SK-N-SH (cell line): Measurements from ENCODE around the gene DSP. TPM values are rescaled to one million over a fixed set of nuclear protein-coding genes. Genes with fewer than 3 reads are reported as not detected.

Source experiments
- CTCF ChIA-PET: fragments of 300-600, 350-600 bp; formaldehyde crosslinking; extraction: SDS; loops from one replicate; lab custom pipeline; 2021; lab: Yijun Ruan, JAX
- POLR2A ChIA-PET: fragments of 350-600 bp; sonication (Branson Sonifier 250); formaldehyde crosslinking; extraction: SDS; loops from one replicate; lab custom pipeline; 2020; ENCODE audit warnings: antibody characterized with exemption, inconsistent platforms; lab: Yijun Ruan, JAX
- DNase-seq: peaks from one replicate; pipeline ENCODE4 v3.0.0; 2012
- H2AFZ ChIP-seq: fragments of 200-600 bp; sonication (generic); 2 replicates; pipeline ENCODE4 v1.8.1; 2016; ENCODE audit warnings: antibody characterized with exemption, mild to moderate bottlenecking, low read depth
- H3F3A ChIP-seq: fragments of 200-600 bp; sonication (generic); replicated peaks from 2 replicates; pipeline ENCODE3; 2016; ENCODE audit warnings: antibody characterized with exemption, mild to moderate bottlenecking; ENCODE audit not compliant: insufficient read depth
- H3K27ac ChIP-seq, 2 experiments: fragments of 200-500 bp in 1 of 2; fragments of 200-600 bp in 1 of 2; sonication (Bioruptor generic) in 1 of 2; sonication (generic), shearing (Covaris generic) in 1 of 2; 2 replicates each; pipeline versions ENCODE4 v1.5.1 to v1.6.1; 2014 to 2016; ENCODE audit warnings: low read depth in 2 of 2, inconsistent platforms in 1 of 2, low read length in 1 of 2, mild to moderate bottlenecking in 1 of 2, mixed read lengths in 1 of 2
- H3K27me3 ChIP-seq: fragments of 200-600 bp; sonication (generic), shearing (Covaris generic); 2 replicates; pipeline ENCODE4 v1.6.1; 2016; ENCODE audit warnings: mixed run types; ENCODE audit not compliant: insufficient read depth
- H3K36me3 ChIP-seq, 2 experiments: fragments of 200-500 bp in 1 of 2; fragments of 200-600 bp in 1 of 2; sonication (Bioruptor generic) in 1 of 2; sonication (generic) in 1 of 2; replicated peaks in 1 of 2; 2 replicates each; pipeline versions ENCODE3 to v1.5.1; 2014 to 2016; ENCODE audit warnings: low read length in 1 of 2, mild to moderate bottlenecking in 1 of 2; ENCODE audit not compliant: insufficient read depth in 2 of 2, control insufficient read depth in 1 of 2
- H3K4me1 ChIP-seq, 2 experiments: fragments of 200-500 bp in 1 of 2; fragments of 200-600 bp in 1 of 2; sonication (Bioruptor generic) in 1 of 2; sonication (generic), shearing (Covaris generic) in 1 of 2; 2 replicates each; pipeline versions ENCODE4 v1.5.1 to v1.6.1; 2014 to 2016; ENCODE audit warnings: low read depth in 1 of 2, low read length in 1 of 2, mixed run types in 1 of 2; ENCODE audit not compliant: insufficient read depth in 2 of 2, control insufficient read depth in 1 of 2
- H3K4me2 ChIP-seq: fragments of 200-600 bp; sonication (generic), shearing (Covaris generic); 2 replicates; pipeline ENCODE4 v1.6.1; 2017; ENCODE audit warnings: mixed run types
- H3K4me3 ChIP-seq, 2 experiments: fragments of 200-500 bp in 1 of 2; fragments of 200-600 bp in 1 of 2; sonication (Bioruptor generic) in 1 of 2; sonication (generic), shearing (Covaris generic) in 1 of 2; 2 replicates each; pipeline versions ENCODE4 v1.5.1 to v1.8.1; 2014 to 2016; ENCODE audit warnings: low read depth in 2 of 2, inconsistent platforms in 1 of 2, low read length in 1 of 2, mild to moderate bottlenecking in 1 of 2, mixed read lengths in 1 of 2, moderate library complexity in 1 of 2
- H3K79me2 ChIP-seq: fragments of 200-600 bp; sonication (generic); 2 replicates; pipeline ENCODE4 v1.8.1; 2017; ENCODE audit warnings: mild to moderate bottlenecking; ENCODE audit not compliant: insufficient read depth
- H3K9ac ChIP-seq: fragments of 200-600 bp; sonication (generic); 2 replicates; pipeline ENCODE4 v1.6.1; 2017; ENCODE audit warnings: mixed run types
- H3K9me2 ChIP-seq: fragments of 200-600 bp; sonication (generic); 2 replicates; pipeline ENCODE4 v1.6.1; 2017; ENCODE audit warnings: mixed run types
- H3K9me3 ChIP-seq: fragments of 200-600 bp; sonication (generic); 2 replicates; pipeline ENCODE4 v1.6.1; 2017; ENCODE audit warnings: mixed run types, mild to moderate bottlenecking, moderate library complexity
- H4K20me1 ChIP-seq: fragments of 200-600 bp; sonication (generic); 2 replicates; pipeline ENCODE4 v1.6.1; 2017; ENCODE audit warnings: mild to moderate bottlenecking, mixed run types; ENCODE audit not compliant: insufficient read depth
- CHD2 ChIP-seq: fragments of 150-350 bp; IDR thresholded peaks from 2 replicates; pipeline ENCODE4 v1.6.1; 2018; ENCODE audit warnings: low read length; ENCODE audit not compliant: partially characterized antibody
- CTCF ChIP-seq: fragments of 200-600 bp; sonication (generic); IDR thresholded peaks from 2 replicates; pipeline ENCODE4 v1.6.1; 2017; ENCODE audit warnings: antibody characterized with exemption, mild to moderate bottlenecking, moderate library complexity
- ELF1 ChIP-seq: IDR thresholded peaks from 2 replicates; pipeline ENCODE4 v1.4.0; 2012
- EP300 ChIP-seq, 2 experiments: IDR thresholded peaks; 2 replicates each; pipeline versions ENCODE4 v1.4.0 to v1.6.1; 2012; ENCODE audit warnings: borderline replicate concordance in 1 of 2, low read depth in 1 of 2, low read length in 1 of 2
- EZH2phosphoT487 ChIP-seq: fragments of 200-600 bp; sonication (generic); IDR thresholded peaks from 2 replicates; pipeline ENCODE4 v1.6.1; 2017; ENCODE audit warnings: low read depth, mixed run types, mild to moderate bottlenecking, antibody characterized with exemption, moderate library complexity, borderline replicate concordance
- FOSL2 ChIP-seq: IDR thresholded peaks from 2 replicates; pipeline ENCODE4 v1.4.0; 2012; ENCODE audit warnings: low read depth, mild to moderate bottlenecking, moderate library complexity, borderline replicate concordance
- FOXJ3 ChIP-seq: sonication (generic); formaldehyde crosslinking; IDR thresholded peaks from 2 replicates; pipeline ENCODE4 v1.5.1; 2020; ENCODE audit warnings: mild to moderate bottlenecking, missing genetic modification reagents
- GATA2 ChIP-seq: sonication (generic); formaldehyde crosslinking; IDR thresholded peaks from 2 replicates; pipeline ENCODE4 v1.5.0; 2020; ENCODE audit warnings: mild to moderate bottlenecking, missing genetic modification reagents
- JUND ChIP-seq: IDR thresholded peaks from 2 replicates; pipeline ENCODE4 v1.4.0; 2012
- MXI1 ChIP-seq: IDR thresholded peaks from 2 replicates; pipeline ENCODE4 v1.6.1; 2012; ENCODE audit warnings: mild to moderate bottlenecking, low read depth, low read length, improper control_type of control experiment
- NFIC ChIP-seq: IDR thresholded peaks from 2 replicates; pipeline ENCODE4 v1.4.0; 2012; ENCODE audit warnings: borderline replicate concordance
- NRF1 ChIP-seq: IDR thresholded peaks from 2 replicates; pipeline ENCODE4 v1.6.1; 2012; ENCODE audit warnings: low read depth, mild to moderate bottlenecking, low read length
- POLR2AphosphoS5 ChIP-seq: IDR thresholded peaks from 2 replicates; pipeline ENCODE4 v1.6.1; 2012; ENCODE audit warnings: low read depth, low read length
- RCOR1 ChIP-seq: fragments of 150-350 bp; IDR thresholded peaks from 2 replicates; pipeline ENCODE4 v1.6.1; 2017; ENCODE audit warnings: antibody characterized with exemption, low read length
- RXRA ChIP-seq: IDR thresholded peaks from 2 replicates; pipeline ENCODE4 v1.4.0; 2012; ENCODE audit warnings: low read depth, mild to moderate bottlenecking, borderline replicate concordance
- SMC3 ChIP-seq: IDR thresholded peaks from 2 replicates; pipeline ENCODE4 v1.6.1; 2012; ENCODE audit warnings: low read depth, low read length, improper control_type of control experiment
- WGBS: methylation state at CpG from one replicate; pipeline ENCODE4 v1.1.6; 2017; ENCODE audit warnings: low lambda C conversion rate; 5-methylcytosine and 5-hydroxymethylcytosine counted together
- polyA plus RNA-seq, 3 experiments: library from polyadenylated mRNA; depleted of rRNA; stranded (reverse); fragments of >200 nt; gene quantifications; 2 replicates each; pipeline ENCODE4 v1.2.3, GENCODE V29; 2012

Gene DSP
- polyA plus RNA-seq, 1 of the 3 experiments (the other 2 are of a cell fraction) = 0.02 TPM

- H3F3A ChIP-seq = no peaks in the 10 kb centered on the region
- ChIA-PET CTCF (no interaction called here), POLR2A (no interaction called here)
- no peaks in the 10 kb centered on the region for H3K27me3 ChIP-seq
- H3K79me2 ChIP-seq = no peaks in the 10 kb centered on the region
- H2AFZ ChIP-seq = no peak overlapping the region
- no peak overlapping the region for H3K9ac ChIP-seq
- H3K27ac ChIP-seq = no peak overlapping the region
- no peaks in the 10 kb centered on the region for H3K4me1 ChIP-seq
- no peaks in the 10 kb centered on the region for H4K20me1 ChIP-seq
- no peaks in the 10 kb centered on the region for H3K9me2 ChIP-seq
- TF ChIP-seq EP300 (IDR thresholded peaks at IDR 0.05; ENCODE audit: borderline replicate concordance in 1 of 2, low read depth in 1 of 2, low read length in 1 of 2) = no peak
- TF ChIP-seq EZH2phosphoT487 = no peak
- no peak for TF ChIP-seq ELF1
- no peak for TF ChIP-seq CTCF
- no peak for TF ChIP-seq CHD2
- TF ChIP-seq RXRA = no peak
- no peak for TF ChIP-seq NRF1
- TF ChIP-seq GATA2 (CRISPR knock-in tag) = no peak
- WGBS = 80% methylated on average over 11 of the region's 11 CpGs
- H3K36me3 ChIP-seq = no peaks in the 10 kb centered on the region
- no peak overlapping the region for H3K4me2 ChIP-seq
- H3K9me3 ChIP-seq = no peaks in the 10 kb centered on the region
- no peak for DNase-seq
- no peak overlapping the region for H3K4me3 ChIP-seq
Measured at GRCh38 chr6:7628909-7629308, 87.4 kb downstream of the DSP start.

- no peak overlapping the region for H3K27ac ChIP-seq
- CTCF ChIA-PET = no interaction called here
- WGBS = 27% methylated on average over 2 of the region's 2 CpGs
Measured at GRCh38 chr6:7629321-7629720, 87.8 kb downstream of the DSP start.

More at GRCh38 chr6:7629321-7629720, 87.8 kb downstream of the DSP start:
- Histone ChIP-seq H3K4me3 (no peak overlapping the region), H3F3A (no peaks in the 10 kb centered on the region), H3K9me2 (no peaks in the 10 kb centered on the region), H3K36me3 (no peaks in the 10 kb centered on the region), H3K9me3 (no peaks in the 10 kb centered on the region), H2AFZ (no peak overlapping the region), H3K79me2 (no peaks in the 10 kb centered on the region), H3K4me1 (no peaks in the 10 kb centered on the region), H3K9ac (no peak overlapping the region)
- no peak for DNase-seq
- no peak for TF ChIP-seq RCOR1
- no peak for TF ChIP-seq FOSL2
- TF ChIP-seq CHD2 = no peak
- TF ChIP-seq JUND = no peak
- TF ChIP-seq NFIC = no peak
- TF ChIP-seq FOXJ3 (CRISPR knock-in tag) = no peak
- no peak for TF ChIP-seq ELF1
- TF ChIP-seq SMC3 = no peak
- TF ChIP-seq MXI1 = no peak
- TF ChIP-seq RXRA = no peak
- TF ChIP-seq POLR2AphosphoS5 = no peak
- TF ChIP-seq, all 33 proteins: peak for 0
- no peaks in the 10 kb centered on the region for H4K20me1 ChIP-seq
- no peaks in the 10 kb centered on the region for H3K27me3 ChIP-seq
- H3K4me2 ChIP-seq = no peak overlapping the region
- POLR2A ChIA-PET = no interaction called here
